ENCODE data around the gene RNU5D-1. TPM values are rescaled to one million over a fixed set of nuclear protein-coding genes. Genes with fewer than 3 reads are reported as not detected.
"Not testable (repeated sequence)": the region's sequence is repeated elsewhere in the genome, so short reads cannot be mapped to it uniquely, and the experiment has no call there.

The RNU5D-1 gene
- total and polyA plus RNA-seq, 2 of the 13 experiments (the other 11 are each of a cell fraction or from before 2014, with no cell fraction given) = 165 TPM; not detected in 1

DNA sequence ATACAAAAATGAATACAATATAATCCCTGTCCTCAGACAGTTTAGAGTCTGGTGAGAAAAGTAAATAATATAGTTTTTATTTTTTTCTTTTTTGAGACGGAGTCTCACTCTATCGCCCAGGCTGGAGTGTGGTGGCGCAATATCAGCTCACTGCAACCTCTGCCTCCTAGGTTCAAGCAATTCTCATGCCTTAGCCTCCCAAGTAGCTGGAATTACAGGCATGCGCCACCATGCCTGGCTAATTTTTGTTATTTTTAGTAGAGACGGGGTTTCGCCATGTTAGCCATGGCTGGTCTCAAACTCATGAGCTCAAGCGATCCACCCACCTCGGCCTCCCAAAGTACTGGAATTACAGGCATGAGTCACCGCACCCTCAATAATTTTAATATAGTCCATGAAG is 31.6 kb downstream of the RNU5D-1 start:
- peaks cover 73% of the 10 kb centered on the region for H3K4me1 ChIP-seq (ENCODE audit: insufficient read depth, low read length)
- H3K36me3 ChIP-seq (replicated peaks in 1 of 2; ENCODE audit: control insufficient read depth in 1 of 2, insufficient read depth in 2 of 2, low read length in 2 of 2); BruUV-seq (replicated peaks); H2AFZ ChIP-seq (ENCODE audit: low read length); H3K9ac ChIP-seq (ENCODE audit: insufficient read depth, low read depth, low read length); H3K4me3 ChIP-seq (replicated peaks in 1 of 3; ENCODE audit: insufficient read depth in 1 of 3, low read depth in 2 of 3, low read length in 3 of 3); in situ Hi-C loops (cut with HindIII; ENCODE audit: extremely low pct_ligation_motif_present, low pct_unique_long_range_greater_than_20kb); H3K4me2 ChIP-seq (ENCODE audit: low read depth, low read length); CTCF ChIA-PET (ENCODE audit: low intra/inter-chr PET ratio, low total read pairs); H4K20me1 ChIP-seq (ENCODE audit: insufficient read depth, low read length); intact Hi-C loops (cut with micrococcal nuclease; ENCODE audit: unreplicated experiment); H3K9me3 ChIP-seq (ENCODE audit: low read length); H3K79me2 ChIP-seq (ENCODE audit: insufficient read depth, low read length); H3K27ac ChIP-seq (ENCODE audit: extremely low read length, insufficient read depth, low read length); H3K27me3 ChIP-seq (ENCODE audit: control insufficient read depth in 1 of 2, insufficient read depth in 2 of 2, low read length in 2 of 2); DNase-seq (ENCODE audit: low spot score); ATAC-seq; FAIRE-seq: not testable (repeated sequence)
- POLR2A ChIA-PET = interaction anchor here (2.2 kb wide), 1 partner anchor 22 kb away, joined by 17 read pairs; no protein-coding TSS in a partner anchor
- WGBS (ENCODE audit: low lambda C conversion rate) = 89% methylated on average over 9 of the region's 9 CpGs

DNA sequence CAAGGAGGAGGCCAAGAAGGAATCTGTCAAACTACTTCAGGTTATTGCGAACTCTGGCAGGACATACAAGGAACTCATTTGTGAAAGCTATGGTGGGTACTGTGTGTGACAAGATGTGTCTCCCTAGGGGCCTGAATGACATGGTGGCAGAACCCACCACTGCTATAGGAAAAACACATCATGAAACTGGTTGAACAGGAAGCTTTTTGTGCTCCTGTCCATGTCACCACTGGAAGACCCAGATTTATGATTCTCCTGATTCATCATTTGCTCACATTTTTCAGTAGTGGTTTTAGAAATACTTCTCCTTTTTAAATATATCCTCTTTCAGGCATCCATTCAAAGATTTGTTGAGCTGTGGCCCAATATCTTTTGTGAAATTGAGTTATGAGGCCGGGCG is 32.8 kb downstream of the RNU5D-1 start:
- no peak overlapping the region for H3K4me3 ChIP-seq (replicated peaks in 1 of 3; ENCODE audit: insufficient read depth in 1 of 3, low read depth in 2 of 3, low read length in 3 of 3)
- H3K27me3 ChIP-seq (ENCODE audit: control insufficient read depth in 1 of 2, insufficient read depth in 2 of 2, low read length in 2 of 2) = no peaks in the 10 kb centered on the region
- FAIRE-seq (no peak), DNase-seq (ENCODE audit: low spot score) (no peak), ATAC-seq (no peak)
- no peak overlapping the region for H3K27ac ChIP-seq (ENCODE audit: extremely low read length, insufficient read depth, low read length)
- H3K4me2 ChIP-seq (ENCODE audit: low read depth, low read length) = no peak overlapping the region
- H3K4me1 ChIP-seq (ENCODE audit: insufficient read depth, low read length) = peaks cover 60% of the 10 kb centered on the region
- H3K9me3 ChIP-seq (ENCODE audit: low read length) = no peaks in the 10 kb centered on the region
- in situ Hi-C loops (cut with HindIII; ENCODE audit: extremely low pct_ligation_motif_present, low pct_unique_long_range_greater_than_20kb) (no loop called here), intact Hi-C loops (cut with micrococcal nuclease; ENCODE audit: unreplicated experiment) (no loop called here)
- no peak overlapping the region for H3K9ac ChIP-seq (ENCODE audit: insufficient read depth, low read depth, low read length)
- H3K79me2 ChIP-seq (ENCODE audit: insufficient read depth, low read length) = no peaks in the 10 kb centered on the region
- TF ChIP-seq CEBPB (IDR thresholded peaks at IDR 0.05; ENCODE audit: borderline replicate concordance, low read depth, low read length) = no peak
- 93% methylated on average over 3 of the region's 3 CpGs for WGBS (ENCODE audit: low lambda C conversion rate)
- ChIA-PET POLR2A (interaction anchor here (3.0 kb wide), 1 partner anchor 24 kb away, joined by 14 read pairs; no protein-coding TSS in a partner anchor), CTCF (ENCODE audit: low intra/inter-chr PET ratio, low total read pairs) (no interaction called here)
- no peak overlapping the region for H2AFZ ChIP-seq (ENCODE audit: low read length)
- no peaks in the 10 kb centered on the region for H4K20me1 ChIP-seq (ENCODE audit: insufficient read depth, low read length)
- H3K36me3 ChIP-seq (replicated peaks in 1 of 2; ENCODE audit: control insufficient read depth in 1 of 2, insufficient read depth in 2 of 2, low read length in 2 of 2) = no peaks in the 10 kb centered on the region
- no TSS peak for BruUV-seq (replicated peaks)

Data from HepG2 (cell line).